NCI-H2227 (cell line): ENCODE data around the gene PGLYRP3.

ENCODE experiments used
- DNase-seq: peaks from one replicate; lab custom pipeline; 2025; ENCODE audit not compliant: unreplicated experiment; lab: John Stamatoyannopoulos, UW

Gene PGLYRP3

DNA sequence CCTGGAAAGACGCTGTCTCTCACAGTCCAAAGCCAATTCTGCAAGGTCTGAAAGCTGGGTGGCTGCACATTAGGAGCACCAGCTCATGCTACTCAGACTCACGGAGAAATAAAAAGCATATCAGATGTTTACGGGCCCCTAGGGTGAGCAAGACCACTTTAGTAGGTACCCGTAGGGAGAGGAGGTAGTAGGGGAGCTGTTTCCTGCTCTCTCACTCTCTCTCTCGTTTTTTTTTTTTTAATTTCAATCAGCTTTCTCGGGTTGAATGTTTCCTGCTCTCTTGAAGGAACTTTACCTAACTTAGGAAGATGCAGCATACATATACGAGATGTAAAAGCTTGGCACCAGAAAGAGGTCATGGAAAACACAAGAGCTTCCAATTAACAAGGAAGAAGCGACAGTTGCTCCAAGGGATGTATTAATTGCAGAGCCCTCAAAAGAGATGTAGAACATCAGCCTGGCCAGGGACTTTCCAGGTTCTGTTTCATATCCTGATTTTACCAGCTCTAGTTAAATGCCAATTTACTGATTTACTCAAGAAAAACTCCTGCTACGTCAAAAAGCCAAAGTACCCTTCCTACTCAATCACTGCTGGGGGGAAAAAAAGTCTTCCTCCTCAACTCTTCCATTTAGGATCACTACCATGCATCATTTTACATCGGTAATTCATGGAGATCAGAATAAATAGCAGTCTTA, 50.1 kb downstream of the PGLYRP3 start:
- DNase-seq = no peak

DNA sequence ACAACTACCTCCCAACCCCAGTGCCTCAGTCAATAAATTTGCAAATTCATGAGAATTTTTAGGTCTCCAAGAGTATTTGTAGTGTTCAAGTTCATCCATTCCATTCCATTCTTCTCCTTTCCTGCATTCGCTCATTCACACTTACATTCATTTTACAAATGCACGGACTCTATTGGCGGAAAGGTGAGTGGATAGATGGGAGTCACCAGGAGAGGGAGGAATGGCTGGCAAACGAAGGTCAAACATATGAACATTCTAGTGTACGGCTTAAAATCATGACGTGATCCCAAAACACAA, 50.7 kb downstream of the PGLYRP3 start:
- DNase-seq = no peak

DNA sequence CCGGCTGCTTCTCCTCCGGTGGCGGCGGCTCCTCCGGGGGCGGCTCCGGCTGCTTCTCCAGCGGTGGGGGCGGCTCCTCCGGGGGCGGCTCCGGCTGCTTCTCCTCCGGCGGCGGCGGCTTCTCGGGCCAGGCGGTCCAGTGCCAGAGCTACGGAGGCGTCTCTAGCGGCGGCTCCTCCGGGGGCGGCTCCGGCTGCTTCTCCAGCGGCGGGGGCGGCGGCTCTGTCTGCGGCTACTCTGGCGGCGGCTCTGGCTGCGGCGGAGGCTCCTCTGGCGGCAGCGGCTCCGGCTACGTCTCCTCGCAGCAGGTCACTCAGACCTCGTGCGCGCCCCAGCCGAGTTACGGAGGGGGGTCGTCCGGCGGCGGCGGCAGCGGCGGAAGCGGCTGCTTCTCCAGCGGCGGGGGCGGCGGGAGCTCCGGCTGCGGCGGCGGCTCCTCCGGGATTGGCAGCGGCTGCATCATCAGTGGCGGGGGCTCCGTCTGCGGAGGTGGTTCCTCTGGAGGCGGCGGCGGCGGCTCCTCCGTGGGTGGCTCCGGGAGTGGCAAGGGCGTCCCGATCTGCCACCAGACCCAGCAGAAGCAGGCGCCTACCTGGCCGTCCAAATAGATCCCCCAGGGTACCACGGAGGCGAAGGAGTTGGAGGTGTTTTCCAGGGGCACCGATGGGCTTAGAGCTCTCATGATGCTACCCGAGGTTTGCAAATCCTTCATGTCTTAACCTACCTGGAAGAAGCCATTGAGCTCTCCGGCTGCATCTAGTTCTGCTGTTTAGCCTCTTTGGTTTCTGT, 51.3 kb downstream of the PGLYRP3 start:
- peak; percentile 46 for DNase-seq

DNA sequence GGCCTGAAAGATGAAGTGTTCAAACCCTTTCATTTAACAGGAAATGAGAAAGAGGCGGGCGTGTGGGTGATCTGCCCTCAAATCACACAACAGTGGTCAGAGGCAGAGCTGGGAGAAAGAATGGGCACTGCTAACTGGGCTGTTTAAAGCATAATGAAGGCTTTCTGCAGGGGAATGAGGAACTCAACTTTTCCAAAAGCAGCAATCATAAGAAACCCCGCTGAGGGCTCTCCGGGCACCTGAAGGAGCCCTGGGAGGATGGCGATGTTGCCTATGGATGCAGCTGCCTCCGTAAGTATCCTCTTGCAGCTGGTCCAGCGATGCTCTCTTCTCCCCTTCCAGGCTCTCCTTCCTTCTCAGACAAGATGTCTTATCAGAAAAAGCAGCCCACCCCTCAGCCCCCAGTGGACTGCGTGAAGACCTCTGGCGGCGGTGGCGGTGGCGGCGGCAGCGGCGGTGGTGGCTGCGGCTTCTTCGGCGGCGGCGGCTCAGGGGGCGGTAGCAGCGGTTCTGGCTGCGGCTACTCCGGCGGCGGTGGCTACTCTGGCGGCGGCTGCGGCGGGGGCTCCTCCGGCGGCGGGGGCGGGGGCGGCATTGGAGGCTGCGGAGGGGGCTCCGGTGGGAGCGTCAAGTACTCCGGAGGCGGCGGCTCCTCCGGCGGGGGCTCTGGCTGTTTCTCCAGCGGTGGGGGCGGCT, 52.0 kb downstream of the PGLYRP3 start:
- DNase-seq = peak; percentile 27

DNA sequence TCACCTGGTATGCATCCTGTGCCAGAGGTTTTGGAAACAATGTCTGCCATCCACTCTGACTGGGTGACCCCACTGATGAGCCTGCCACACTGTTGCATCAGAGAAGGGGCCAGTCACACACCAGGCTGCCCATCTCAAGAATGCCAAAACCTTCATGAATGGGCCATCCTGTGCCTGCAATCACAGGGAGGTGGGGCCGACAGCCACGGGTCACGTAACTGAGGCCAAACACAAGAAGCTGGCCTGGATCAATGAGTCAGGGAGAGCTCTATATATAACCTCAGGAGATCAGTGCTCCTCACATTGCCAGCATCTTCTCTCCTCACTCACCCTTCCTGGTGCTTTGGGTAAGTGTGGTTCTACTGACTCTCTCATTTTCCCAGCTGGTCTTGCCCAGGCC, 53.4 kb downstream of the PGLYRP3 start, which contains the start of gene LORICRIN:
Gene LORICRIN, plus strand, starts transcription at position 301 of the 400 bp plus-strand sequence. CDS start 1,263 bp downstream, outside the sequence.
- no peak for DNase-seq

DNA sequence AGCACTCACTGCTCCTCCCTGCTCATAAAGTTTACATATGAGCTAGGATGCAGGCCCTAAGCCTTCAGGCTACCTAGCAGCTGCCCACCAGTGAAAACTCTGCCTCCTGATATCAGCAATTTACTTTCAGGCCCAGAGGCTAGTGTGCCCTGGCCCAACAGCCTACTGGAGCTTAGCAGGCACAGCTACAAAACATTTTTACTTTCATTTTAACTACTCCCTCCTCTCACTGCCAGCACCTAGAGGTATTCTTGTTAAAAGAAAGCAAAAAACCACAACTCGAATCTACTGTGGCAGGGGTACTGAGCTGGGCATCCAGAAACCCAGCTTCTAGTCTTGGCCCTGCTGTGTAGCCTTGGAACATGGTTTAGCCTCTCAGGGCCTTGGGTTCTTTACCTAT, 59.1 kb downstream of the PGLYRP3 start:
- no peak for DNase-seq

DNA sequence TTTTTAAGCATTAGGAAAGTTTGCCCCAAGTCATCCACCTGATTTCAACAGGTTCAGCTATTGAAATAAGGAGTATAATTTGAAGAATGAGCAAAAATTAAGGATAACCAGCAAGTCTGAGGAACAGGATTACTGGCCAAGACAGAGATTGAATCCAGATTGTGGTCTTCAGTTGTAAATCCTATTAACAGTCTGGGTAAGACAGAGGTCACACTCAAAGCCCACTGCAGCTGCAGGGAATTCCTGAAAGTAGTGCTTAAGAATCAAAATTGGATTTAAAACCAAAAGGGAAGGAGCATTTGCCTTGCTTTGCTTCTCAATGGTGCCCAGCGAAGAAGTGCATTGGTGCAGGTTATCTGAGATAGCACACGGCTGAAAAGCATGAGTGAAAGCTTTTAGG, 59.7 kb downstream of the PGLYRP3 start:
- no peak for DNase-seq

DNA sequence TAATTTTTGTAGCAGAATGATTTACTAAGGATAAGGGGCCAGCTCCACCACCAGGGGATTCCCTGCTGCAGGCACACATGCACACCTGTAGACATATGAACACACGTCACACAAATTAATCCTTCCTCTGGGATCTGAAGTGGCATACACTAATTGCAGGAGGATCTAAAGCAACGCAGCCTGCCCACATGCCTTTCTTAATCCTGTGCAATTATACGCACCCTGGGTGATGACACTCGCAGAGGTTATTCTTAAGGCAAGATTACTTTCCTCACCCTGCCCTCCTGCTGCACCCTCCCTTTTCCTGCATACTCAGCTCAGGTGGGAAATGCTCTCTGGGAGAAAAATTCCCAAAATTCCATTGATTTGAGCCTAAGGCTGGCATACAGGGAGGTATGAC, 60.8 kb downstream of the PGLYRP3 start:
- no peak for DNase-seq

DNA sequence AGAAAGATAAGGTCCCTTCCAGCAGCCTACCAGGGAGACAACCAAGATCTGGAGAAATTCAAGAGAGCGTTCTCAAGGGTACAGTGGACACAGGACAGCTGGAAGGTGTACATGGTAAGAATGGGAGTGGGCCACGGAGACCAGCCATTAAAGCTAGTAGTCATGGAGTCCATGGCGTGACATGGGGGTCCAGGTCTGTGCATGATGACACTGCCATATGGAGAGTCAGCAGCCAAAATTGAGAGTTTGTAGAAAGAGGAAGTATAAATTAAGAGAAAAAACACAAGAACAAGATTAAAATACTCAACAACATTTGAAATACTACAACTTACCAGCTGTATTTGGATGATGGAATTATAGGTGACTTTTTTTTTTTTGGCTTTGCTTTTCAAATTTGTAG, 61.2 kb downstream of the PGLYRP3 start:
- no peak for DNase-seq

DNA sequence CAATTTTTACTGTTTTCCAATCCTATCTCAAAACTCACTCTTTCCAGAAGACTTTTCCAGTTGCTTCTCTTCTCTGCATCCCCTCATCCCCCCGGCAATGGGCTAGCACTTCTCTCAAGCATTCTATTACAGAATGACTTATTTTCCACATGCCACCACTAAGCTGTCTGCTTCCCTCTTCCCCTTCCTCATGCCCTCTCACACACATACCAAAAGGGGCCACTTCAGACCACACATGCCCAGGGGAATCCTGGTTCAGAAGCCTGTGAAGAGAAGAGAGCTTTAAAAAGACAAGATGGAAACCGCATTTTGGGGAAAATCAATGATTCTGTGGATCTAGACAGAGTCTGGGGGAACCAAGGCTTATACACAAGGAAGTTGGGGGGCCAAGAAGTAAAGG, 61.7 kb downstream of the PGLYRP3 start:
- DNase-seq = no peak

DNA sequence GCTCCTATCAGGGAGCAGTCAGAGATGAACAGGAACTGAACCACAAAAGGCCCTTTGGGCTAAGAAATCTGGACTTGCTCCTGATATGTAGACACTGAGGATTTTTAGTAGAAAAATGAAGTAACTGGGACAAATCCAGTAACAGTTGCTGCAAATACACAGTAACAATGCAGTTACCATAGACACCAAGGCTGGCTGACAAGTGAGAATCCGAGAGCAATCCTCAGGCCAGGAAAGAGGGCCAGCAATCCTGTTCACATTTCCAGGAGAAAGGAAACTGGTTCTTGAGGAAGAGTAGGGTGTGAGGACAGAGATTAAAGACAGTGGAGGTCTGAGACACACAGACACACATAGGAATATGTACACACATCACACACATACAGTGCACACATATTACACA, 62.6 kb downstream of the PGLYRP3 start:
- no peak for DNase-seq

DNA sequence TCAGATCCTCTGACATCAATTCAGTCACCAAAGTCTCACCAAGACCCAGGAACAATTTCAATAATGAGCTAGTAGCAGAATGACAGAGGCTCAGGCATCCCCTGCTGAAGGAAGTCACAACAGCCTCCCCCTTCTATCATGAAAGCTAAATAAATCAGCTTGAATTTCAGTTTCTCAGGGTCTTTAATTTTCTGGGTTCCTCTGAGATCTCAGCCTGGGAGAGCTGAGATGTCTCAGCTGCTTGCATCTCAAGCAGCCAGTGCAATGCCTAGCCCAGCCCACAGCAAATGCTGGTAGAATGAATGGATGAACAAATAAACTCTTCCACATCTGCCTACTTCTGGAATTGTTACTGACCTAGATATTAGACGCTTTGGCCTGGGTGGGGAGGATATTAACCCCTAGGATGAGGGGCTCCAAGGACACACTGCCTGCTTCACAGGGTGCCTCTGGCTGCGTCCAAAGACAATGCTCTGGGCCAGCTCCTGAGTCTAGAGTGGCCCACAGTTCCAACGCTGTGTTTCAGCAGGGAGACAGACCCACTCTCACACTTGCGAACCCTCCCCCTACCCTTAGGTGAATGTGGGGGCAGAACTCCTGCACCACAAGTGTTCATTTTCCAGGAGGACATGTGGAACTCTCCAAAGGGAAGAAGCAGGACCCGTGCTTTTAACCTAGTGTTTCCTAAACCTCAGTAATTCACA, 64.4 kb downstream of the PGLYRP3 start:
- DNase-seq = no peak
